Measurements from ENCODE around the gene PKD2L1.

- TF ChIP-seq, protein P1, sequence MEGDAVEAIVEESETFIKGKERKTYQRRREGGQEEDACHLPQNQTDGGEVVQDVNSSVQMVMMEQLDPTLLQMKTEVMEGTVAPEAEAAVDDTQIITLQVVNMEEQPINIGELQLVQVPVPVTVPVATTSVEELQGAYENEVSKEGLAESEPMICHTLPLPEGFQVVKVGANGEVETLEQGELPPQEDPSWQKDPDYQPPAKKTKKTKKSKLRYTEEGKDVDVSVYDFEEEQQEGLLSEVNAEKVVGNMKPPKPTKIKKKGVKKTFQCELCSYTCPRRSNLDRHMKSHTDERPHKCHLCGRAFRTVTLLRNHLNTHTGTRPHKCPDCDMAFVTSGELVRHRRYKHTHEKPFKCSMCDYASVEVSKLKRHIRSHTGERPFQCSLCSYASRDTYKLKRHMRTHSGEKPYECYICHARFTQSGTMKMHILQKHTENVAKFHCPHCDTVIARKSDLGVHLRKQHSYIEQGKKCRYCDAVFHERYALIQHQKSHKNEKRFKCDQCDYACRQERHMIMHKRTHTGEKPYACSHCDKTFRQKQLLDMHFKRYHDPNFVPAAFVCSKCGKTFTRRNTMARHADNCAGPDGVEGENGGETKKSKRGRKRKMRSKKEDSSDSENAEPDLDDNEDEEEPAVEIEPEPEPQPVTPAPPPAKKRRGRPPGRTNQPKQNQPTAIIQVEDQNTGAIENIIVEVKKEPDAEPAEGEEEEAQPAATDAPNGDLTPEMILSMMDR (IDR thresholded peaks at IDR 0.05; ENCODE audit: borderline replicate concordance, extremely low read depth, low read length, poor library complexity, severe bottlenecking), result no peak
- no peak for TF ChIP-seq EZH2 (IDR thresholded peaks at IDR 0.05; ENCODE audit: borderline replicate concordance, low read depth, low read length, severe bottlenecking)
These were observed 32.8 kb downstream of the PKD2L1 start for GRCh38 chr10:100297242-100297641.
